H1 (cell line): ENCODE measurements around the gene STARD3. TPM values are rescaled to one million over a fixed set of nuclear protein-coding genes. Genes with fewer than 3 reads are reported as not detected.

Source experiments
- polyA plus RNA-seq, 7 experiments: library from polyadenylated mRNA; depleted of rRNA in 3 of 7; stranded (reverse) in 5 of 7; unstranded in 2 of 7; fragments of >200 nt in 5 of 7; fragments of 200-250 nt in 2 of 7; gene quantifications; 1 replicate in 5 of 7; 2 replicates in 1 of 7; 4 replicates in 1 of 7; pipeline versions ENCODE4 v1.2.1 to v1.2.3, GENCODE V29; 2011 to 2013; ENCODE audit warnings: missing spikeins in 2 of 7, mixed read lengths in 2 of 7
- total RNA-seq: library from RNA; stranded (reverse); fragmentation: NEBNext Ultra II Directional; extraction: Animal tissue kit (Norgen Biotek cat#: 25700); gene quantifications from 2 replicates; pipeline ENCODE4 v1.2.1, GENCODE V29; 2021
- TF ChIP-seq, protein P1 (sequence below): fragments of 300-600 bp; sonication (generic); IDR thresholded peaks from 2 replicates; pipeline ENCODE4 v1.7.1; 2012; ENCODE audit warnings: low read length, moderate library complexity, mild to moderate bottlenecking, inconsistent platforms; ENCODE audit not compliant: insufficient replicate concordance

Gene STARD3
- total and polyA plus RNA-seq, 2 of the 8 experiments (the other 6 are each of a cell fraction or from before 2014, with no cell fraction given), result 47.6 to 80.3 TPM

DNA sequence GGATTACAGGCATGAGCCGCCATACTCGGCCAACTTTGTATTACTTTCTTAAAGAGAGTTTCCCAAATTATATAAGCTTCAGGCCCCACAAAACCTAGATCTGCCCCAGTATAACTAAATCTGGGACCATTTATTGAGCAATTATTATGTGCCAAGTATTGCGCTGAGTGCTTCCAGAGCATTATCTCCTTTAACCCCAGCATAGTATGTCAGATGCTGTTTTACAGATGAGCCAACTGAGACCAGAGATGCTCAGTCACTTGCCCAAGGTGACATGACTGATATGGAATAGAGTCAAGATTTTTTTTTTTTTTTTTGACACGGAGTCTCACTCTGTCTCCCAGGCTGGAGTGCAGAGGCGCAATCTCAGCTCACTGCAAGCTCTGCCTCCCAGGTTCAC is 61.0 kb downstream of the STARD3 start (continued):
- TF ChIP-seq, protein P1, sequence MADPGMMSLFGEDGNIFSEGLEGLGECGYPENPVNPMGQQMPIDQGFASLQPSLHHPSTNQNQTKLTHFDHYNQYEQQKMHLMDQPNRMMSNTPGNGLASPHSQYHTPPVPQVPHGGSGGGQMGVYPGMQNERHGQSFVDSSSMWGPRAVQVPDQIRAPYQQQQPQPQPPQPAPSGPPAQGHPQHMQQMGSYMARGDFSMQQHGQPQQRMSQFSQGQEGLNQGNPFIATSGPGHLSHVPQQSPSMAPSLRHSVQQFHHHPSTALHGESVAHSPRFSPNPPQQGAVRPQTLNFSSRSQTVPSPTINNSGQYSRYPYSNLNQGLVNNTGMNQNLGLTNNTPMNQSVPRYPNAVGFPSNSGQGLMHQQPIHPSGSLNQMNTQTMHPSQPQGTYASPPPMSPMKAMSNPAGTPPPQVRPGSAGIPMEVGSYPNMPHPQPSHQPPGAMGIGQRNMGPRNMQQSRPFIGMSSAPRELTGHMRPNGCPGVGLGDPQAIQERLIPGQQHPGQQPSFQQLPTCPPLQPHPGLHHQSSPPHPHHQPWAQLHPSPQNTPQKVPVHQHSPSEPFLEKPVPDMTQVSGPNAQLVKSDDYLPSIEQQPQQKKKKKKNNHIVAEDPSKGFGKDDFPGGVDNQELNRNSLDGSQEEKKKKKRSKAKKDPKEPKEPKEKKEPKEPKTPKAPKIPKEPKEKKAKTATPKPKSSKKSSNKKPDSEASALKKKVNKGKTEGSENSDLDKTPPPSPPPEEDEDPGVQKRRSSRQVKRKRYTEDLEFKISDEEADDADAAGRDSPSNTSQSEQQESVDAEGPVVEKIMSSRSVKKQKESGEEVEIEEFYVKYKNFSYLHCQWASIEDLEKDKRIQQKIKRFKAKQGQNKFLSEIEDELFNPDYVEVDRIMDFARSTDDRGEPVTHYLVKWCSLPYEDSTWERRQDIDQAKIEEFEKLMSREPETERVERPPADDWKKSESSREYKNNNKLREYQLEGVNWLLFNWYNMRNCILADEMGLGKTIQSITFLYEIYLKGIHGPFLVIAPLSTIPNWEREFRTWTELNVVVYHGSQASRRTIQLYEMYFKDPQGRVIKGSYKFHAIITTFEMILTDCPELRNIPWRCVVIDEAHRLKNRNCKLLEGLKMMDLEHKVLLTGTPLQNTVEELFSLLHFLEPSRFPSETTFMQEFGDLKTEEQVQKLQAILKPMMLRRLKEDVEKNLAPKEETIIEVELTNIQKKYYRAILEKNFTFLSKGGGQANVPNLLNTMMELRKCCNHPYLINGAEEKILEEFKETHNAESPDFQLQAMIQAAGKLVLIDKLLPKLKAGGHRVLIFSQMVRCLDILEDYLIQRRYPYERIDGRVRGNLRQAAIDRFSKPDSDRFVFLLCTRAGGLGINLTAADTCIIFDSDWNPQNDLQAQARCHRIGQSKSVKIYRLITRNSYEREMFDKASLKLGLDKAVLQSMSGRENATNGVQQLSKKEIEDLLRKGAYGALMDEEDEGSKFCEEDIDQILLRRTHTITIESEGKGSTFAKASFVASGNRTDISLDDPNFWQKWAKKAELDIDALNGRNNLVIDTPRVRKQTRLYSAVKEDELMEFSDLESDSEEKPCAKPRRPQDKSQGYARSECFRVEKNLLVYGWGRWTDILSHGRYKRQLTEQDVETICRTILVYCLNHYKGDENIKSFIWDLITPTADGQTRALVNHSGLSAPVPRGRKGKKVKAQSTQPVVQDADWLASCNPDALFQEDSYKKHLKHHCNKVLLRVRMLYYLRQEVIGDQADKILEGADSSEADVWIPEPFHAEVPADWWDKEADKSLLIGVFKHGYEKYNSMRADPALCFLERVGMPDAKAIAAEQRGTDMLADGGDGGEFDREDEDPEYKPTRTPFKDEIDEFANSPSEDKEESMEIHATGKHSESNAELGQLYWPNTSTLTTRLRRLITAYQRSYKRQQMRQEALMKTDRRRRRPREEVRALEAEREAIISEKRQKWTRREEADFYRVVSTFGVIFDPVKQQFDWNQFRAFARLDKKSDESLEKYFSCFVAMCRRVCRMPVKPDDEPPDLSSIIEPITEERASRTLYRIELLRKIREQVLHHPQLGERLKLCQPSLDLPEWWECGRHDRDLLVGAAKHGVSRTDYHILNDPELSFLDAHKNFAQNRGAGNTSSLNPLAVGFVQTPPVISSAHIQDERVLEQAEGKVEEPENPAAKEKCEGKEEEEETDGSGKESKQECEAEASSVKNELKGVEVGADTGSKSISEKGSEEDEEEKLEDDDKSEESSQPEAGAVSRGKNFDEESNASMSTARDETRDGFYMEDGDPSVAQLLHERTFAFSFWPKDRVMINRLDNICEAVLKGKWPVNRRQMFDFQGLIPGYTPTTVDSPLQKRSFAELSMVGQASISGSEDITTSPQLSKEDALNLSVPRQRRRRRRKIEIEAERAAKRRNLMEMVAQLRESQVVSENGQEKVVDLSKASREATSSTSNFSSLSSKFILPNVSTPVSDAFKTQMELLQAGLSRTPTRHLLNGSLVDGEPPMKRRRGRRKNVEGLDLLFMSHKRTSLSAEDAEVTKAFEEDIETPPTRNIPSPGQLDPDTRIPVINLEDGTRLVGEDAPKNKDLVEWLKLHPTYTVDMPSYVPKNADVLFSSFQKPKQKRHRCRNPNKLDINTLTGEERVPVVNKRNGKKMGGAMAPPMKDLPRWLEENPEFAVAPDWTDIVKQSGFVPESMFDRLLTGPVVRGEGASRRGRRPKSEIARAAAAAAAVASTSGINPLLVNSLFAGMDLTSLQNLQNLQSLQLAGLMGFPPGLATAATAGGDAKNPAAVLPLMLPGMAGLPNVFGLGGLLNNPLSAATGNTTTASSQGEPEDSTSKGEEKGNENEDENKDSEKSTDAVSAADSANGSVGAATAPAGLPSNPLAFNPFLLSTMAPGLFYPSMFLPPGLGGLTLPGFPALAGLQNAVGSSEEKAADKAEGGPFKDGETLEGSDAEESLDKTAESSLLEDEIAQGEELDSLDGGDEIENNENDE, result no peak
